SU-DHL-6 (cell line): Measurements from ENCODE around the gene HAO1.

Experiments
- CTCF ChIP-seq: fragments of 200-600 bp; sonication (generic); IDR thresholded peaks from one replicate; pipeline ENCODE4 v1.5.1; 2017; ENCODE audit warnings: antibody characterized with exemption, mild to moderate bottlenecking, low read length, moderate library complexity; ENCODE audit not compliant: insufficient read depth, poor library complexity, severe bottlenecking
- EZH2phosphoT487 ChIP-seq: fragments of 200-600 bp; sonication (generic), shearing (Covaris generic); conservative IDR thresholded peaks from 2 replicates; pipeline ENCODE4 v1.6.1; 2018; ENCODE audit warnings: mild to moderate bottlenecking, antibody characterized with exemption, low read length, moderate library complexity, mixed read lengths

GRCh38 chr20:7903429-7903828 is 36.8 kb downstream of the HAO1 start:
- TF ChIP-seq CTCF (no peak), EZH2phosphoT487 (no peak)
